A549 (cell line): ENCODE data around the gene GAK. TPM values are rescaled to one million over a fixed set of nuclear protein-coding genes. Genes with fewer than 3 reads are reported as not detected.

ENCODE experiments used
- ATAC-seq, 2 experiments: fragments of 200-7000 bp in 1 of 2; fragments of >200 bp in 1 of 2; cut with Nextera tagmentation in 1 of 2; cut with Tn5 transposase in 1 of 2; 3 replicates each; pipeline versions ENCODE4 v1.8.0 to v1.9.1; 2018 to 2020; ENCODE audit warnings: mild to moderate bottlenecking in 1 of 2, moderate library complexity in 1 of 2
- CTCF ChIA-PET: fragments of 300-600 bp; sonication (Branson Sonifier 250); formaldehyde crosslinking; extraction: SDS; loops from one replicate; lab custom pipeline; 2021; ENCODE audit warnings: antibody characterized with exemption, inconsistent platforms; lab: Yijun Ruan, JAX
- POLR2A ChIA-PET: fragments of 350-600 bp; formaldehyde crosslinking; extraction: SDS; loops from one replicate; lab custom pipeline; 2021; ENCODE audit warnings: antibody characterized with exemption, inconsistent platforms; lab: Yijun Ruan, JAX
- DNase-seq, 2 experiments: peaks; one replicate each; pipeline versions ENCODE4 v3.0.0 to v3.0.0-alpha.2; 2011 to 2016; ENCODE audit warnings: low read depth in 1 of 2, low spot score in 1 of 2
- FAIRE-seq: peaks from 2 replicates; lab custom pipeline; 2011; peaks lifted over from hg19 to GRCh38; lab: Jason Lieb, UNC
- H3K27ac ChIP-seq, 2 experiments: fragments of >200 bp; sonication (Bioruptor Twin); formaldehyde crosslinking; 3 replicates each; pipeline ENCODE4 v1.5.1; 2016 to 2017
- H3K4me1 ChIP-seq: fragments of >200 bp; sonication (Bioruptor Twin); formaldehyde crosslinking; 3 replicates; pipeline ENCODE4 v1.6.1; 2016
- H3K4me2 ChIP-seq: fragments of >200 bp; sonication (Bioruptor Twin); formaldehyde crosslinking; 3 replicates; pipeline ENCODE4 v1.6.1; 2016
- H3K4me3 ChIP-seq: fragments of >200 bp; sonication (Bioruptor Twin); formaldehyde crosslinking; 3 replicates; pipeline ENCODE4 v1.5.1; 2016
- H3K9me3 ChIP-seq: fragments of >200 bp; sonication (Bioruptor Twin); formaldehyde crosslinking; 3 replicates; pipeline ENCODE4 v1.6.1; 2016
- BHLHE40 ChIP-seq: IDR thresholded peaks from 2 replicates; pipeline ENCODE4 v1.6.1; 2012; ENCODE audit warnings: low read depth, low read length, inconsistent platforms
- CBX8 ChIP-seq: fragments of 200-600 bp; sonication (generic); IDR thresholded peaks from 2 replicates; pipeline ENCODE4 v1.6.1; 2016
- CEBPB ChIP-seq, 2 experiments: fragments of >200 bp in 1 of 2; sonication (Bioruptor Twin) in 1 of 2; formaldehyde crosslinking in 1 of 2; IDR thresholded peaks; 2 replicates each; pipeline ENCODE4 v1.6.1; 2012 to 2016
- CHD2 ChIP-seq: fragments of 150-350 bp; IDR thresholded peaks from 2 replicates; pipeline ENCODE4 v1.6.1; 2014; ENCODE audit warnings: low read length; ENCODE audit not compliant: partially characterized antibody
- CHD4 ChIP-seq: fragments of 200-600 bp; sonication (generic); IDR thresholded peaks from 2 replicates; pipeline ENCODE4 v1.6.1; 2016; ENCODE audit warnings: antibody characterized with exemption, mild to moderate bottlenecking, borderline replicate concordance
- EHMT2 ChIP-seq: fragments of 200-600 bp; sonication (generic); IDR thresholded peaks from 2 replicates; pipeline ENCODE4 v1.6.1; 2016; ENCODE audit warnings: antibody characterized with exemption, low read depth, mild to moderate bottlenecking, moderate library complexity
- EP300 ChIP-seq, 2 experiments: fragments of >200 bp; sonication (Bioruptor Twin); formaldehyde crosslinking; IDR thresholded peaks; 2 replicates in 1 of 2; 3 replicates in 1 of 2; pipeline ENCODE4 v1.6.1; 2016 to 2017
- ESRRA ChIP-seq: fragments of 150-350 bp; IDR thresholded peaks from 2 replicates; pipeline ENCODE4 v1.6.1; 2014; ENCODE audit warnings: mild to moderate bottlenecking, low read length, borderline replicate concordance
- FOSL2 ChIP-seq, 2 experiments: fragments of 450-650 bp in 1 of 2; fragments of >200 bp in 1 of 2; sonication (Bioruptor Twin) in 1 of 2; formaldehyde crosslinking; IDR thresholded peaks; 2 replicates each; pipeline versions ENCODE4 v1.5.0 to v1.6.1; 2016 to 2020; ENCODE audit warnings: mild to moderate bottlenecking in 1 of 2, moderate library complexity in 1 of 2
- FOXS1 ChIP-seq: fragments of 250-450 bp; sonication (Bioruptor Pico); IDR thresholded peaks from 2 replicates; pipeline ENCODE4 v1.5.0; 2020; ENCODE audit warnings: mild to moderate bottlenecking, moderate library complexity
- GATA3 ChIP-seq: IDR thresholded peaks from 2 replicates; pipeline ENCODE4 v1.6.1; 2012; ENCODE audit warnings: borderline replicate concordance
- HEYL ChIP-seq: fragments of 250-450 bp; sonication (Bioruptor Pico); IDR thresholded peaks from 2 replicates; pipeline ENCODE4 v1.8.0; 2021; ENCODE audit warnings: mild to moderate bottlenecking, moderate library complexity
- HOXB13 ChIP-seq: fragments of 250-450 bp; sonication (Bioruptor Pico); IDR thresholded peaks from 2 replicates; pipeline ENCODE4 v1.5.0; 2020; ENCODE audit warnings: low read depth, mild to moderate bottlenecking, moderate library complexity
- HOXB5 ChIP-seq: fragments of 250-450 bp; sonication (Bioruptor Pico); IDR thresholded peaks from 2 replicates; pipeline ENCODE4 v1.5.0; 2020; ENCODE audit warnings: mild to moderate bottlenecking, moderate library complexity
- JUN ChIP-seq, 2 experiments: fragments of >200 bp; sonication (Bioruptor Twin); formaldehyde crosslinking; IDR thresholded peaks; 2 replicates in 1 of 2; 3 replicates in 1 of 2; pipeline ENCODE4 v1.6.1; 2016 to 2017
- JUNB ChIP-seq: fragments of >200 bp; sonication (Bioruptor Twin); formaldehyde crosslinking; IDR thresholded peaks from 2 replicates; pipeline ENCODE4 v1.6.1; 2016
- KDM1A ChIP-seq: fragments of 200-600 bp; sonication (generic); IDR thresholded peaks from 2 replicates; pipeline ENCODE4 v1.6.1; 2016; ENCODE audit warnings: low read depth, mild to moderate bottlenecking
- MAZ ChIP-seq: fragments of 150-350 bp; IDR thresholded peaks from 2 replicates; pipeline ENCODE4 v1.6.1; 2014; ENCODE audit warnings: antibody characterized with exemption, low read depth, low read length, borderline replicate concordance
- MYC ChIP-seq: IDR thresholded peaks from 2 replicates; pipeline ENCODE4 v1.6.1; 2012; ENCODE audit warnings: mild to moderate bottlenecking, inconsistent platforms, low read length, improper control_type of control experiment, borderline replicate concordance
- POLR2AphosphoS2 ChIP-seq: conservative IDR thresholded peaks from 2 replicates; pipeline ENCODE4 v1.6.1; 2012; ENCODE audit warnings: low read length, improper control_type of control experiment, inconsistent platforms
- RARB ChIP-seq: fragments of 250-450 bp; sonication (Bioruptor Pico); IDR thresholded peaks from 2 replicates; pipeline ENCODE4 v1.8.0; 2021; ENCODE audit warnings: mild to moderate bottlenecking, moderate library complexity
- RCOR1 ChIP-seq: fragments of 150-350 bp; IDR thresholded peaks from 2 replicates; pipeline ENCODE4 v1.6.1; 2014; ENCODE audit warnings: antibody characterized with exemption, low read length, low read depth
- TP53 ChIP-seq: fragments of 250-450 bp; sonication (Bioruptor Pico); IDR thresholded peaks from 2 replicates; pipeline ENCODE4 v1.5.0; 2021; ENCODE audit warnings: mild to moderate bottlenecking, moderate library complexity
- ZFP36 ChIP-seq: fragments of 450-650 bp; IDR thresholded peaks from 2 replicates; pipeline ENCODE4 v1.6.1; 2014; ENCODE audit warnings: borderline replicate concordance; ENCODE audit not compliant: partially characterized antibody
- WGBS: methylation state at CpG from one replicate; pipeline ENCODE4 v1.1.6; 2017; ENCODE audit errors: missing lambda C conversion rate; 5-methylcytosine and 5-hydroxymethylcytosine counted together
- polyA plus RNA-seq, 4 experiments: library from polyadenylated mRNA; depleted of rRNA in 3 of 4; stranded (reverse); fragments of >200 nt; fragmentation: RNase III in 1 of 4; extraction: RNeasy Plus Mini Kit Qiagen cat#74134 plus additional on column Dnase treatment in 1 of 4; gene quantifications; 2 replicates in 3 of 4; 3 replicates in 1 of 4; pipeline ENCODE4 v1.2.3, GENCODE V29; 2011 to 2017
- TF ChIP-seq, protein P1 (sequence below): fragments of >200 bp; sonication (Bioruptor Twin); formaldehyde crosslinking; IDR thresholded peaks from 3 replicates; pipeline ENCODE4 v1.5.1; 2016
- TF ChIP-seq, protein P2 (sequence below): fragments of 450-650 bp; IDR thresholded peaks from 2 replicates; pipeline ENCODE4 v1.6.1; 2014; ENCODE audit warnings: antibody characterized with exemption
- TF ChIP-seq, protein P3 (sequence below): IDR thresholded peaks from 2 replicates; pipeline ENCODE4 v1.6.1; 2012
- TF ChIP-seq, protein P4 (sequence below): IDR thresholded peaks from 2 replicates; pipeline ENCODE4 v1.6.1; 2012

GAK gene
- polyA plus RNA-seq, 2 of the 4 experiments (the other 2 are of a cell fraction): 13.8 to 34.3 TPM

DNA sequence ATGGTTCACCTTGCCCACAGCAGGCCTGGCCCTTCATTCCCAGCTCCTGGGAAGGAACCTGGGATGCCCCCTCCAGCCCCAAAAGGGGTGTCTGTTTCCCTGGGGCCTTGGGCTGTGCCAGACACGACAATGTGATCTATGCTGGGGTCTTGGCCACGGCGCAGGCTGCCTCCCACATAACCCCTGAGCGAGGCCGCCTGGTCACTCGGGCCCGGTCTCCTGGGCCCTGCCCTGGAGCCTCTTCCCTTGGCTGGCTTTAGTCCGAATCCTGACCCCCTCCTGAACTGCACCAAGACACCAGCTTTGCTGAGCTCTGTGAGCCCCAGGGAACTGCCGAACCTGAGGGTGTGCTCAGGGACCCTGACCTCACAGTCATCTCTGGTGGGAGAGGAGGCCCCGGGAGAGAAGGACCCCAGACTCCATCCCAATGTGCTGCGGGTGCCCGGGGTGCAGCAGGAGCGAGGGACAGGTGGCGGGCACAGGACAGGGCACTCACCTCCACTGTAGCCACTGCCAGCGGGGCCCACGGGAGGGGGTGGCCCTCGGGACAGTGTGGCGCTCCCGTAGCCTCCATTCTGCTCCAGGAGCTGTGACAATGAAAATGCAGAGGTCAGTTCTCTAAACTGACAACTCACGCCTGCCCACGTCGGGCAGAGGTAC, 42.0 kb downstream of the GAK start:
- H3K4me2 ChIP-seq: no peak overlapping the region
- no peak for FAIRE-seq
- 95% methylated on average over 12 of the region's 22 CpGs for WGBS
- no peaks in the 10 kb centered on the region for H3K4me1 ChIP-seq
- TF ChIP-seq EP300 (IDR thresholded peaks at IDR 0.05) (no peak), FOXS1 (CRISPR knock-in tag) (no peak), RCOR1 (no peak), CHD4 (no peak), KDM1A (no peak), CBX8 (no peak), ESRRA (no peak), RARB (no peak), FOSL2 (IDR thresholded peaks at IDR 0.05) (no peak), FOSL2 (CRISPR knock-in tag; IDR thresholded peaks at IDR 0.05) (no peak), MAZ (no peak), EHMT2 (no peak), MYC (no peak), JUN (IDR thresholded peaks at IDR 0.05) (no peak), HOXB5 (CRISPR knock-in tag) (no peak), CEBPB (IDR thresholded peaks at IDR 0.05) (no peak), GATA3 (no peak), CHD2 (no peak), HOXB13 (no peak), JUNB (no peak)
- TF ChIP-seq, protein P1, sequence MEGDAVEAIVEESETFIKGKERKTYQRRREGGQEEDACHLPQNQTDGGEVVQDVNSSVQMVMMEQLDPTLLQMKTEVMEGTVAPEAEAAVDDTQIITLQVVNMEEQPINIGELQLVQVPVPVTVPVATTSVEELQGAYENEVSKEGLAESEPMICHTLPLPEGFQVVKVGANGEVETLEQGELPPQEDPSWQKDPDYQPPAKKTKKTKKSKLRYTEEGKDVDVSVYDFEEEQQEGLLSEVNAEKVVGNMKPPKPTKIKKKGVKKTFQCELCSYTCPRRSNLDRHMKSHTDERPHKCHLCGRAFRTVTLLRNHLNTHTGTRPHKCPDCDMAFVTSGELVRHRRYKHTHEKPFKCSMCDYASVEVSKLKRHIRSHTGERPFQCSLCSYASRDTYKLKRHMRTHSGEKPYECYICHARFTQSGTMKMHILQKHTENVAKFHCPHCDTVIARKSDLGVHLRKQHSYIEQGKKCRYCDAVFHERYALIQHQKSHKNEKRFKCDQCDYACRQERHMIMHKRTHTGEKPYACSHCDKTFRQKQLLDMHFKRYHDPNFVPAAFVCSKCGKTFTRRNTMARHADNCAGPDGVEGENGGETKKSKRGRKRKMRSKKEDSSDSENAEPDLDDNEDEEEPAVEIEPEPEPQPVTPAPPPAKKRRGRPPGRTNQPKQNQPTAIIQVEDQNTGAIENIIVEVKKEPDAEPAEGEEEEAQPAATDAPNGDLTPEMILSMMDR: no peak
- H3K27ac ChIP-seq: no peak overlapping the region
- no peak overlapping the region for H3K4me3 ChIP-seq
- ChIA-PET POLR2A (interaction anchor here (0.6 kb wide), 1 partner anchor 765 kb away, joined by 3 read pairs; no protein-coding TSS in a partner anchor), CTCF (interaction anchor here (0.7 to 1.7 kb wide), 4 partner anchors 17 to 148 kb away, joined by 3 to 9 read pairs (median 5); no protein-coding TSS in a partner anchor)
- no peak for ATAC-seq
- no peak for DNase-seq
- no peaks in the 10 kb centered on the region for H3K9me3 ChIP-seq

DNA sequence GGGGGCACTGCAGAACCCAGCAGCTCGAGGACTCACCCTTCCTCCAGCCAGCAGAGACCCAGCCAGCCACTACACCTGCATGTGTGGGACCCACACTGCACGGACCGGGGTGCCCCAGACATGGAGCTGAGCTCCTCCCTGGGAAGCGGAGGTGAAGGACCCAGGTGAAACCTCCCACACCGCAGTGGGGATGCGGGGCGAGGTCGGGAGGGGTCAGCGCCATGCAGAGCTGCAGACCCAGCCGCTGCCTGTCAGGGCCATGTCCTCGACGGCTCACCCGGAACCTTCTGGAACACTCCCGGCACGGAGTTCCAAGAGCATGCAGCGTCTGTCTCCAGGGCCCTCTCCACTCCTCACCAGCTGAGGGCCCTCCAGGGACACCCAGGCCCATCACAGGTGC, 42.6 kb downstream of the GAK start:
- H3K4me1 ChIP-seq: no peaks in the 10 kb centered on the region
- no peak for ATAC-seq
- TF ChIP-seq TP53 (CRISPR knock-in tag) (no peak), HOXB13 (no peak), HEYL (CRISPR knock-in tag) (no peak), HOXB5 (CRISPR knock-in tag) (no peak), MAZ (no peak), KDM1A (no peak), CEBPB (IDR thresholded peaks at IDR 0.05) (no peak), CHD2 (no peak), POLR2AphosphoS2 (no peak), BHLHE40 (no peak), JUN (IDR thresholded peaks at IDR 0.05) (no peak), ZFP36 (no peak), EP300 (IDR thresholded peaks at IDR 0.05) (no peak)
- TF ChIP-seq, protein P2, sequence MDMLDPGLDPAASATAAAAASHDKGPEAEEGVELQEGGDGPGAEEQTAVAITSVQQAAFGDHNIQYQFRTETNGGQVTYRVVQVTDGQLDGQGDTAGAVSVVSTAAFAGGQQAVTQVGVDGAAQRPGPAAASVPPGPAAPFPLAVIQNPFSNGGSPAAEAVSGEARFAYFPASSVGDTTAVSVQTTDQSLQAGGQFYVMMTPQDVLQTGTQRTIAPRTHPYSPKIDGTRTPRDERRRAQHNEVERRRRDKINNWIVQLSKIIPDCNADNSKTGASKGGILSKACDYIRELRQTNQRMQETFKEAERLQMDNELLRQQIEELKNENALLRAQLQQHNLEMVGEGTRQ: no peak
- TF ChIP-seq, protein P3, sequence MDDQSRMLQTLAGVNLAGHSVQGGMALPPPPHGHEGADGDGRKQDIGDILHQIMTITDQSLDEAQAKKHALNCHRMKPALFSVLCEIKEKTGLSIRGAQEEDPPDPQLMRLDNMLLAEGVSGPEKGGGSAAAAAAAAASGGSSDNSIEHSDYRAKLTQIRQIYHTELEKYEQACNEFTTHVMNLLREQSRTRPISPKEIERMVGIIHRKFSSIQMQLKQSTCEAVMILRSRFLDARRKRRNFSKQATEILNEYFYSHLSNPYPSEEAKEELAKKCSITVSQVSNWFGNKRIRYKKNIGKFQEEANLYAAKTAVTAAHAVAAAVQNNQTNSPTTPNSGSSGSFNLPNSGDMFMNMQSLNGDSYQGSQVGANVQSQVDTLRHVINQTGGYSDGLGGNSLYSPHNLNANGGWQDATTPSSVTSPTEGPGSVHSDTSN: no peak
- TF ChIP-seq, protein P4, sequence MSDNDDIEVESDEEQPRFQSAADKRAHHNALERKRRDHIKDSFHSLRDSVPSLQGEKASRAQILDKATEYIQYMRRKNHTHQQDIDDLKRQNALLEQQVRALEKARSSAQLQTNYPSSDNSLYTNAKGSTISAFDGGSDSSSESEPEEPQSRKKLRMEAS: no peak
- POLR2A ChIA-PET: no interaction called here
- no peak for FAIRE-seq
- 100% methylated on average over 1 of the region's 16 CpGs for WGBS
- DNase-seq: no peak
- no peak overlapping the region for H3K4me3 ChIP-seq
- no peaks in the 10 kb centered on the region for H3K9me3 ChIP-seq
- H3K27ac ChIP-seq: no peak overlapping the region
- H3K4me2 ChIP-seq: no peak overlapping the region
- CTCF ChIA-PET: interaction anchor here (1.0 kb wide), 1 partner anchor 147 kb away, joined by 6 read pairs; no protein-coding TSS in a partner anchor
